ENCODE data around the gene TNFSF9. TPM values are rescaled to one million over a fixed set of nuclear protein-coding genes. Genes with fewer than 3 reads are reported as not detected.
"Not testable (repeated sequence)": the region's sequence is repeated elsewhere in the genome, so short reads cannot be mapped to it uniquely, and the experiment has no call there.

TNFSF9 gene
- total RNA-seq, 4 donors from 2014 or later: 0.29 to 2.7 (median 0.45) TPM; not detected in 1

DNA sequence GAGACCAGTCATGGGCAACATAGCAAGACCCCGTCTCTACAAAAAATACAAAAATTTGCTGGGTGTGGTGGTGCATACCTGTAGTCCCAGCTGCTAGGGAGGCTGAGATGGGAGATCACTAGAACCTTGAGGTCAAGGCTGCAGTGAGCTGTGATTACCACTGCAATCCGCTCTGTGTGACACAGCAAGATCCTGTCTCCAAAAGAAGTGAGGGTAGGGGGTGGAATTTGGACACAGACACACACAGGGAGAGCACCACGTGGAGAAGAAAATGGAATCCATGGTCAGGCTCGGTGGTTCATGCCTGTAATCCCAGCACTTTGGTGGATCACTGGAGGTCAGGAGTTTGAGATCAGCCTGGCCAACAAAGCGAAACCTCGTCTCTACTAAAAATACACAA lies 8.7 kb downstream of the TNFSF9 start:
- H3K27ac ChIP-seq (replicated peaks in 1 of 4): no peak overlapping the region
- no peaks in the 10 kb centered on the region for H3K4me1 ChIP-seq
- intact Hi-C loops (cut with DNase I): no loop called here
- no peak for DNase-seq (ENCODE audit: extremely low spot score)
- no peaks in the 10 kb centered on the region for H3K9me3 ChIP-seq
- H3K36me3 ChIP-seq: no peaks in the 10 kb centered on the region
- no peak overlapping the region for H3K4me3 ChIP-seq
- WGBS: 72% methylated on average over 6 of the region's 6 CpGs
- TF ChIP-seq, protein P1, sequence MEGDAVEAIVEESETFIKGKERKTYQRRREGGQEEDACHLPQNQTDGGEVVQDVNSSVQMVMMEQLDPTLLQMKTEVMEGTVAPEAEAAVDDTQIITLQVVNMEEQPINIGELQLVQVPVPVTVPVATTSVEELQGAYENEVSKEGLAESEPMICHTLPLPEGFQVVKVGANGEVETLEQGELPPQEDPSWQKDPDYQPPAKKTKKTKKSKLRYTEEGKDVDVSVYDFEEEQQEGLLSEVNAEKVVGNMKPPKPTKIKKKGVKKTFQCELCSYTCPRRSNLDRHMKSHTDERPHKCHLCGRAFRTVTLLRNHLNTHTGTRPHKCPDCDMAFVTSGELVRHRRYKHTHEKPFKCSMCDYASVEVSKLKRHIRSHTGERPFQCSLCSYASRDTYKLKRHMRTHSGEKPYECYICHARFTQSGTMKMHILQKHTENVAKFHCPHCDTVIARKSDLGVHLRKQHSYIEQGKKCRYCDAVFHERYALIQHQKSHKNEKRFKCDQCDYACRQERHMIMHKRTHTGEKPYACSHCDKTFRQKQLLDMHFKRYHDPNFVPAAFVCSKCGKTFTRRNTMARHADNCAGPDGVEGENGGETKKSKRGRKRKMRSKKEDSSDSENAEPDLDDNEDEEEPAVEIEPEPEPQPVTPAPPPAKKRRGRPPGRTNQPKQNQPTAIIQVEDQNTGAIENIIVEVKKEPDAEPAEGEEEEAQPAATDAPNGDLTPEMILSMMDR (IDR thresholded peaks at IDR 0.05): no peak
- TF ChIP-seq EP300 (IDR thresholded peaks at IDR 0.05) (no peak), POLR2AphosphoS5 (IDR thresholded peaks at IDR 0.05) (no peak), POLR2A (IDR thresholded peaks at IDR 0.05; ENCODE audit: low read depth) (no peak)
- peaks cover 0 to 39% (median 0%) of the 10 kb centered on the region in 4 donors for H3K27me3 ChIP-seq

DNA sequence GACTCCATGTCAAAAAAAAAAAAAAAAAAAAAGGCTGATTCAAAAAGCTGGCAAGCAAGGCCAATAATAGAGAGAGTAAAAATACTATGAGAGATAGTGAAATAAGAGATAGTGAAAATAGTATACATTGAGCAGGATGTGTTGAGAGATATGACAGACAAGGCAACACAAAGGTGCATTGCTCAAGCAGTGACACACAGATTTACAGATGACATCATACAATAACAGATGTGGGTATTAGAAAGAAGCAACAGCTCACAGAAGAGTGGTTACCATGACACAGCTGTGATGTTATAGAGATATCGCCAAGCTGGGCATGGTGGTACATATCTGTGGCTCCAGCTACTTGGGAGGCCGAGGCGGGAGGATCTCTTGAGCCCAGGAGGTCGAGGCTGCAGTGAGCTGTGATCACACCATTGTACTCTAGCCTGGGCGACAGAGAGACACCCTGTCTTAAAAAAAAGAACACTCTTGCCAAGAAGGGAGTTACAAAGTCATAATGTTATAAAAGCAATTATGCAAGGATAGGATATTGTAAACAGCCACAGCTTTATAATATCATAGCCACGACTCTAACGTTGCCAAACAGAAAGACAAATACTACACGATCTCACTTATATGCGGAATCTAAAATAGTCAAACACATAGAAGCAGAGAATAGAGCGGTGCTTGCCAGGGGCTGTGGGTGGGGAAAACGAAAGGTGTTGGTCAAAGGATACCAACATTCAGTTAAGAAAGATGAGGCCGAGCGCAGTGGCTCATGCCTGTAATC lies 10.3 kb downstream of the TNFSF9 start:
- Histone ChIP-seq H3K9me3 (no peaks in the 10 kb centered on the region), H3K36me3 (no peaks in the 10 kb centered on the region), H3K27ac (replicated peaks in 1 of 4) (no peak overlapping the region), H3K4me1 (no peaks in the 10 kb centered on the region), H3K4me3 (no peak overlapping the region), H3K27me3 (peaks cover 0 to 42% (median 0%) of the 10 kb centered on the region in 4 donors)
- TF ChIP-seq POLR2A (IDR thresholded peaks at IDR 0.05; ENCODE audit: low read depth) (no peak), EP300 (IDR thresholded peaks at IDR 0.05) (no peak), POLR2AphosphoS5 (IDR thresholded peaks at IDR 0.05) (no peak)
- TF ChIP-seq, protein P1 (IDR thresholded peaks at IDR 0.05): no peak
- WGBS: 72% methylated on average over 13 of the region's 13 CpGs
- no peak for DNase-seq (ENCODE audit: extremely low spot score)
- intact Hi-C loops (cut with DNase I): no loop called here

DNA sequence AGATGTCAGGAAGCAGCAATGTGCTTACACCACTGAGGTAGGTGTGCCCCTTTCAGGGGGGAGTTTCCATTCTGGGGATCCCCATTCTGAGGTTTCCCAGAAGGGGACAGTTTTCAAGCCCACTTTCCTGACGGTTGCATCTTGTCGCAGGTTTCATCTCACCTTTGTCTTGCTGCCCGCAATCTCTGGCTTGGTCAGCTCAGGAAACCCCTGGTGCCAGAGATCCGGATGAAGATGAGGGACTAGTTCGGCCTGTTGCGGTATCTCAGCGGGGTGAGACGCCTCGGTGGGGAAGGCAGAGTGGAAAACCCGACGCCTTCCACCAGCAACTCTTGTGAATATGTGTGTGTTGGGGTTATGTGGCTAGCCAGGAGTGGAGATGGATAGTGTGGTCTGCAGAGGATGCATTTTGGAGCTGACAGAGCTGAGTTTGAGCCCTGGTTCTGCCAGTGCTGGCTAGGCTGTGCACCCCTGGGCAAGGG lies 13.1 kb downstream of the TNFSF9 start:
- TF ChIP-seq EP300 (IDR thresholded peaks at IDR 0.05): no peak
- TF ChIP-seq POLR2A (IDR thresholded peaks at IDR 0.05; ENCODE audit: low read depth): no peak
- TF ChIP-seq, protein P1 (IDR thresholded peaks at IDR 0.05): no peak
- TF ChIP-seq POLR2AphosphoS5 (IDR thresholded peaks at IDR 0.05): no peak
- peaks cover 0 to 56% (median 0%) of the 10 kb centered on the region in 4 donors for H3K27me3 ChIP-seq
- no peak for DNase-seq (ENCODE audit: extremely low spot score)
- H3K27ac ChIP-seq (replicated peaks in 1 of 4): no peak overlapping the region
- WGBS: 84% methylated on average over 11 of the region's 11 CpGs
- H3K36me3 ChIP-seq: no peaks in the 10 kb centered on the region
- H3K4me1 ChIP-seq: no peaks in the 10 kb centered on the region
- H3K4me3 ChIP-seq: no peak overlapping the region
- H3K9me3 ChIP-seq: no peaks in the 10 kb centered on the region
- intact Hi-C loops (cut with DNase I): no loop called here

DNA sequence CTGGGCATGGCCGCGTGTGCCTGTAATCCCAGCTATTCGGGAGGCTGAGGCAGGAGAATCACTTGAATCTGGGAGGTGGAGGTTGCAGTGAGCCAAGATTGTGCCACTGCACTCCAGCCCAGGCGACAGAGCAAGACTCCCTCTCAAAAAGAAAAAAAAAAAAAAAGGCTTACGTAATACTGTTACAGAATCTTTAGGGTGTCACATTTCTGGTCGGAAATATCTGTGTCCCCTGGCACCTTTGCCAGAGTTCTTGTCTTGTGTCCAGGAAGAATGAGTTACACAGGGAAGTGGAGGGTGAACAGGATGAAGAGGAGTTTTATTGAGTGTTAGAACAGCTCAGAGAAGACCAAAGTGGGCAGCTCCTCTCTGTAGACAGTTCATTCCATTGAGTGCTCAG lies 19.9 kb downstream of the TNFSF9 start:
- H3K27ac ChIP-seq (replicated peaks in 1 of 4); H3K4me3 ChIP-seq; intact Hi-C loops (cut with DNase I); H3K36me3 ChIP-seq; H3K9me3 ChIP-seq; H3K4me1 ChIP-seq; DNase-seq (ENCODE audit: extremely low spot score): not testable (repeated sequence)
- peaks cover 0 to 34% (median 0%) of the 10 kb centered on the region in 4 donors for H3K27me3 ChIP-seq
- WGBS: 77% methylated on average over 6 of the region's 6 CpGs

DNA sequence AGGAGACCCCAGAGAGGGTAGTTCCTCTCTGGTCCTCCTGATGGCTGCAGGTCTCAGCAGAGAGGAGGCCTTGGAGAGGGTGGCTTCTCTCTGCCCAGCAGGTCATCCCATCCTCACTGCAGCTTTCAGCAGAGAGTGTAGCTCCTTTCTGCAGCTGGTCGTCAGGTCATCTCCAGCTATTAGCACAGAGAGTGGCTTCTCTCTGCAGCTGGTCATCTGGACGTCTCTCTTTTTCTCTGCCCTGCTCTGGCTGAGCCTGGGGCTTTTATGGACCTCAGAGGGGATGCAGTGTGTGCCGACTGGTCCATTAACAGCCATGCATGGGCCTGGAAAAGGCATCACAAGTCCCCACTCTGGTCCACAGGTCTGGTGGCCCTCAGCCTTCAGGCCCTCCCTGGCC lies 20.3 kb downstream of the TNFSF9 start:
- Histone ChIP-seq H3K4me1 (peaks cover 0 to 7% (median 0%) of the 10 kb centered on the region in 4 donors), H3K27ac (replicated peaks in 1 of 4) (no peak overlapping the region), H3K27me3 (peaks cover 0 to 30% (median 0%) of the 10 kb centered on the region in 4 donors), H3K4me3 (no peak overlapping the region), H3K36me3 (no peaks in the 10 kb centered on the region), H3K9me3 (no peaks in the 10 kb centered on the region)
- TF ChIP-seq, protein P1 (IDR thresholded peaks at IDR 0.05): no peak
- TF ChIP-seq POLR2A (IDR thresholded peaks at IDR 0.05; ENCODE audit: low read depth): no peak
- TF ChIP-seq EP300 (IDR thresholded peaks at IDR 0.05): no peak
- no peak for TF ChIP-seq POLR2AphosphoS5 (IDR thresholded peaks at IDR 0.05)
- WGBS: 83% methylated on average over 2 of the region's 3 CpGs
- DNase-seq (ENCODE audit: extremely low spot score): no peak
- intact Hi-C loops (cut with DNase I): no loop called here

Measured in esophagus muscularis mucosa (tissue), 4 donors.